HepG2 (cell line): ENCODE measurements around the gene RGS14. TPM values are rescaled to one million over a fixed set of nuclear protein-coding genes. Genes with fewer than 3 reads are reported as not detected.

ENCODE experiments used
- CBX2 ChIP-seq, 2 experiments: fragments of 200-600 bp in 1 of 2; sonication (generic); formaldehyde crosslinking in 1 of 2; IDR thresholded peaks; 2 replicates each; pipeline versions ENCODE4 v1.7.0 to v1.8.1; 2018 to 2022; ENCODE audit warnings: low read depth in 2 of 2, low read length in 1 of 2, mild to moderate bottlenecking in 1 of 2, missing genetic modification reagents in 1 of 2
- CCAR2 ChIP-seq: fragments of 200-400 bp; formaldehyde crosslinking; optimal IDR thresholded peaks from 2 replicates; pipeline ENCODE3; 2018; ENCODE audit warnings: low read depth, mild to moderate bottlenecking, low read length, moderate library complexity
- HIVEP1 ChIP-seq: sonication (generic); formaldehyde crosslinking; IDR thresholded peaks from 2 replicates; pipeline ENCODE4 v1.4.0; 2020; ENCODE audit warnings: mild to moderate bottlenecking, missing genetic modification reagents
- HNRNPK ChIP-seq: fragments of 200-400 bp; formaldehyde crosslinking; IDR thresholded peaks from 2 replicates; pipeline ENCODE4 v1.6.1; 2018; ENCODE audit warnings: low read length, low read depth, moderate library complexity, mild to moderate bottlenecking; ENCODE audit not compliant: poor library complexity, severe bottlenecking
- MEIS2 ChIP-seq: sonication (generic); formaldehyde crosslinking; IDR thresholded peaks from 2 replicates; pipeline ENCODE4 v1.9.0; 2021; ENCODE audit warnings: mild to moderate bottlenecking, missing genetic modification reagents
- MIXL1 ChIP-seq: IDR thresholded peaks from 2 replicates; pipeline ENCODE4 v1.6.1; 2016
- NFYB ChIP-seq: sonication (generic); formaldehyde crosslinking; IDR thresholded peaks from 2 replicates; pipeline ENCODE4 v1.4.0; 2020; ENCODE audit warnings: missing genetic modification reagents
- PAF1 ChIP-seq: IDR thresholded peaks from 2 replicates; pipeline ENCODE4 v1.6.1; 2016; ENCODE audit warnings: missing genetic modification reagents, missing compliant biosample characterization
- THYN1 ChIP-seq: sonication (generic); formaldehyde crosslinking; IDR thresholded peaks from 2 replicates; pipeline ENCODE4 v1.8.1; 2023; ENCODE audit warnings: low read depth, mild to moderate bottlenecking, moderate library complexity, missing genetic modification reagents, borderline replicate concordance
- polyA plus RNA-seq, 8 experiments: library from polyadenylated mRNA; depleted of rRNA in 3 of 8; stranded (reverse) in 7 of 8; unstranded in 1 of 8; fragments of >200 nt; fragmentation: Illumina TruSeq in 4 of 8; extraction: Trizol in 4 of 8; gene quantifications; 2 replicates each; pipeline versions ENCODE4 v1.2.1 to v1.2.3, GENCODE V29; 2011 to 2016; ENCODE audit warnings: low read depth in 4 of 8, missing spikeins in 1 of 8, mixed read lengths in 1 of 8; ENCODE audit not compliant: insufficient read depth in 1 of 8
- total RNA-seq, 5 experiments: library from RNA; depleted of rRNA; stranded (reverse); fragments of >200 nt; fragmentation: Illumina TruSeq; extraction: Trizol; gene quantifications; 2 replicates each; pipeline ENCODE4 v1.2.3, GENCODE V29; 2016; ENCODE audit warnings: low read depth in 1 of 5
- TF ChIP-seq, protein P1 (sequence below): sonication (generic); formaldehyde crosslinking; IDR thresholded peaks from 2 replicates; pipeline ENCODE4 v1.4.0; 2020; ENCODE audit warnings: missing genetic modification reagents
- TF ChIP-seq, protein P2 (sequence below): IDR thresholded peaks from 2 replicates; pipeline ENCODE4 v1.4.0; 2020; ENCODE audit warnings: mild to moderate bottlenecking, missing genetic modification reagents
- TF ChIP-seq, protein P3 (sequence below): sonication (generic); formaldehyde crosslinking; IDR thresholded peaks from 2 replicates; pipeline ENCODE4 v1.4.0; 2020; ENCODE audit warnings: mild to moderate bottlenecking, missing genetic modification reagents
- TF ChIP-seq, protein P4 (sequence below): sonication (generic); formaldehyde crosslinking; IDR thresholded peaks from 2 replicates; pipeline ENCODE4 v1.8.0; 2022; ENCODE audit warnings: mild to moderate bottlenecking, missing genetic modification reagents, borderline replicate concordance
- TF ChIP-seq, protein P5 (sequence below): sonication (generic); formaldehyde crosslinking; IDR thresholded peaks from 2 replicates; pipeline ENCODE4 v1.4.0; 2020; ENCODE audit warnings: mild to moderate bottlenecking, missing genetic modification reagents

The RGS14 gene
- total and polyA plus RNA-seq, 2 of the 13 experiments (the other 11 are each of a cell fraction or from before 2014, with no cell fraction given) = 11.1 to 17.2 TPM

DNA sequence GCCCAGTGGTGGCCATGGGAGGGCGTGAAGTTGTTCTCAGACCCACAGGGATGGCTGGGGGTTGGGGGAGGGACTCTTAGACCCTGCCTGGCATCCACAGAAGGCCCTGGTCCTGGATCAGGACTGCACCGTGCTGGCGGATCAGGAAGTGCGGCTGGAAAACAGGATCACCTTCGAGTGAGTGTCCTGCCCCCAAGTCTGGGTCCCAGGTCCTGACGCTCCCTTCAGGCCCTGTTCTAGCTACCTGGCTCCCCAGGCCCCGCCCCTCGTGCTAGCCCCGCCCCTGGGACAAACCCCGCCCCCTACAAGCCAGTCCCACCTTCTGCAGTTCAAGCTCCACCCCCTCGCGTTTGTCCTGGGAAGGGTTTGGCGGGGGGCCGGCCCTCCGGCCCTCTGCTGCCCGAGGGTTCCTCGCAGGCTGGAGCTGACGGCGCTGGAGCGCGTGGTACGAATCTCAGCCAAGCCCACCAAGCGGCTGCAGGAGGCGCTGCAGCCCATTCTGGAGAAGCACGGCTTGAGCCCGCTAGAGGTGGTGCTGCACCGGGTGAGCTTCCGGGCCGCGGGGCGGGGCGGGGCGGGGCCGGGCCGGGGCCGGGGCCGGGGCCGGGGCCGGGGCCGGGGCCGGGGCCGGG is 12.9 kb downstream of the RGS14 start (continued):
- TF ChIP-seq, protein P1, sequence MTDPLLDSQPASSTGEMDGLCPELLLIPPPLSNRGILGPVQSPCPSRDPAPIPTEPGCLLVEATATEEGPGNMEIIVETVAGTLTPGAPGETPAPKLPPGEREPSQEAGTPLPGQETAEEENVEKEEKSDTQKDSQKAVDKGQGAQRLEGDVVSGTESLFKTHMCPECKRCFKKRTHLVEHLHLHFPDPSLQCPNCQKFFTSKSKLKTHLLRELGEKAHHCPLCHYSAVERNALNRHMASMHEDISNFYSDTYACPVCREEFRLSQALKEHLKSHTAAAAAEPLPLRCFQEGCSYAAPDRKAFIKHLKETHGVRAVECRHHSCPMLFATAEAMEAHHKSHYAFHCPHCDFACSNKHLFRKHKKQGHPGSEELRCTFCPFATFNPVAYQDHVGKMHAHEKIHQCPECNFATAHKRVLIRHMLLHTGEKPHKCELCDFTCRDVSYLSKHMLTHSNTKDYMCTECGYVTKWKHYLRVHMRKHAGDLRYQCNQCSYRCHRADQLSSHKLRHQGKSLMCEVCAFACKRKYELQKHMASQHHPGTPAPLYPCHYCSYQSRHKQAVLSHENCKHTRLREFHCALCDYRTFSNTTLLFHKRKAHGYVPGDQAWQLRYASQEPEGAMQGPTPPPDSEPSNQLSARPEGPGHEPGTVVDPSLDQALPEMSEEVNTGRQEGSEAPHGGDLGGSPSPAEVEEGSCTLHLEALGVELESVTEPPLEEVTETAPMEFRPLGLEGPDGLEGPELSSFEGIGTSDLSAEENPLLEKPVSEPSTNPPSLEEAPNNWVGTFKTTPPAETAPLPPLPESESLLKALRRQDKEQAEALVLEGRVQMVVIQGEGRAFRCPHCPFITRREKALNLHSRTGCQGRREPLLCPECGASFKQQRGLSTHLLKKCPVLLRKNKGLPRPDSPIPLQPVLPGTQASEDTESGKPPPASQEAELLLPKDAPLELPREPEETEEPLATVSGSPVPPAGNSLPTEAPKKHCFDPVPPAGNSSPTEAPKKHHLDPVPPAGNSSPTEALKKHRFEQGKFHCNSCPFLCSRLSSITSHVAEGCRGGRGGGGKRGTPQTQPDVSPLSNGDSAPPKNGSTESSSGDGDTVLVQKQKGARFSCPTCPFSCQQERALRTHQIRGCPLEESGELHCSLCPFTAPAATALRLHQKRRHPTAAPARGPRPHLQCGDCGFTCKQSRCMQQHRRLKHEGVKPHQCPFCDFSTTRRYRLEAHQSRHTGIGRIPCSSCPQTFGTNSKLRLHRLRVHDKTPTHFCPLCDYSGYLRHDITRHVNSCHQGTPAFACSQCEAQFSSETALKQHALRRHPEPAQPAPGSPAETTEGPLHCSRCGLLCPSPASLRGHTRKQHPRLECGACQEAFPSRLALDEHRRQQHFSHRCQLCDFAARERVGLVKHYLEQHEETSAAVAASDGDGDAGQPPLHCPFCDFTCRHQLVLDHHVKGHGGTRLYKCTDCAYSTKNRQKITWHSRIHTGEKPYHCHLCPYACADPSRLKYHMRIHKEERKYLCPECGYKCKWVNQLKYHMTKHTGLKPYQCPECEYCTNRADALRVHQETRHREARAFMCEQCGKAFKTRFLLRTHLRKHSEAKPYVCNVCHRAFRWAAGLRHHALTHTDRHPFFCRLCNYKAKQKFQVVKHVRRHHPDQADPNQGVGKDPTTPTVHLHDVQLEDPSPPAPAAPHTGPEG (CRISPR knock-in tag) = no peak
- TF ChIP-seq PAF1 (no peak), HNRNPK (no peak), CCAR2 (no peak), MEIS2 (CRISPR knock-in tag) (peak; percentile 58; the same call in 1 of the 2 replicates), THYN1 (CRISPR knock-in tag) (no peak), MIXL1 (CRISPR knock-in tag) (peak; percentile 56; the same call in 1 of the 2 replicates), NFYB (CRISPR knock-in tag) (no peak), CBX2 (IDR thresholded peaks at IDR 0.05; ENCODE audit: low read depth, low read length) (no peak), CBX2 (CRISPR knock-in tag; IDR thresholded peaks at IDR 0.05; ENCODE audit: low read depth) (no peak), HIVEP1 (CRISPR knock-in tag) (no peak)
- TF ChIP-seq, protein P2, sequence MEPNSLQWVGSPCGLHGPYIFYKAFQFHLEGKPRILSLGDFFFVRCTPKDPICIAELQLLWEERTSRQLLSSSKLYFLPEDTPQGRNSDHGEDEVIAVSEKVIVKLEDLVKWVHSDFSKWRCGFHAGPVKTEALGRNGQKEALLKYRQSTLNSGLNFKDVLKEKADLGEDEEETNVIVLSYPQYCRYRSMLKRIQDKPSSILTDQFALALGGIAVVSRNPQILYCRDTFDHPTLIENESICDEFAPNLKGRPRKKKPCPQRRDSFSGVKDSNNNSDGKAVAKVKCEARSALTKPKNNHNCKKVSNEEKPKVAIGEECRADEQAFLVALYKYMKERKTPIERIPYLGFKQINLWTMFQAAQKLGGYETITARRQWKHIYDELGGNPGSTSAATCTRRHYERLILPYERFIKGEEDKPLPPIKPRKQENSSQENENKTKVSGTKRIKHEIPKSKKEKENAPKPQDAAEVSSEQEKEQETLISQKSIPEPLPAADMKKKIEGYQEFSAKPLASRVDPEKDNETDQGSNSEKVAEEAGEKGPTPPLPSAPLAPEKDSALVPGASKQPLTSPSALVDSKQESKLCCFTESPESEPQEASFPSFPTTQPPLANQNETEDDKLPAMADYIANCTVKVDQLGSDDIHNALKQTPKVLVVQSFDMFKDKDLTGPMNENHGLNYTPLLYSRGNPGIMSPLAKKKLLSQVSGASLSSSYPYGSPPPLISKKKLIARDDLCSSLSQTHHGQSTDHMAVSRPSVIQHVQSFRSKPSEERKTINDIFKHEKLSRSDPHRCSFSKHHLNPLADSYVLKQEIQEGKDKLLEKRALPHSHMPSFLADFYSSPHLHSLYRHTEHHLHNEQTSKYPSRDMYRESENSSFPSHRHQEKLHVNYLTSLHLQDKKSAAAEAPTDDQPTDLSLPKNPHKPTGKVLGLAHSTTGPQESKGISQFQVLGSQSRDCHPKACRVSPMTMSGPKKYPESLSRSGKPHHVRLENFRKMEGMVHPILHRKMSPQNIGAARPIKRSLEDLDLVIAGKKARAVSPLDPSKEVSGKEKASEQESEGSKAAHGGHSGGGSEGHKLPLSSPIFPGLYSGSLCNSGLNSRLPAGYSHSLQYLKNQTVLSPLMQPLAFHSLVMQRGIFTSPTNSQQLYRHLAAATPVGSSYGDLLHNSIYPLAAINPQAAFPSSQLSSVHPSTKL (CRISPR knock-in tag) = peak; percentile 58
- TF ChIP-seq, protein P3, sequence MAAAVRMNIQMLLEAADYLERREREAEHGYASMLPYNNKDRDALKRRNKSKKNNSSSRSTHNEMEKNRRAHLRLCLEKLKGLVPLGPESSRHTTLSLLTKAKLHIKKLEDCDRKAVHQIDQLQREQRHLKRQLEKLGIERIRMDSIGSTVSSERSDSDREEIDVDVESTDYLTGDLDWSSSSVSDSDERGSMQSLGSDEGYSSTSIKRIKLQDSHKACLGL (CRISPR knock-in tag) = peak; percentile 34; the same call in 1 of the 2 replicates
- TF ChIP-seq, protein P4, sequence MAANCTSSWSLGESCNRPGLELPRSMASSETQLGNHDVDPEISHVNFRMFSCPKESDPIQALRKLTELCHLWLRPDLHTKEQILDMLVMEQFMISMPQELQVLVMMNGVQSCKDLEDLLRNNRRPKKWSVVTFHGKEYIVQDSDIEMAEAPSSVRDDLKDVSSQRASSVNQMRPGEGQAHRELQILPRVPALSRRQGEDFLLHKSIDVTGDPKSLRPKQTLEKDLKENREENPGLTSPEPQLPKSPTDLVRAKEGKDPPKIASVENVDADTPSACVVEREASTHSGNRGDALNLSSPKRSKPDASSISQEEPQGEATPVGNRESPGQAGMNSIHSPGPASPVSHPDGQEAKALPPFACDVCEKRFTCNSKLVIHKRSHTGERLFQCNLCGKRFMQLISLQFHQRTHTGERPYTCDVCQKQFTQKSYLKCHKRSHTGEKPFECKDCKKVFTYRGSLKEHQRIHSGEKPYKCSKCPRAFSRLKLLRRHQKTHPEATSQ (CRISPR knock-in tag) = no peak
- TF ChIP-seq, protein P5, sequence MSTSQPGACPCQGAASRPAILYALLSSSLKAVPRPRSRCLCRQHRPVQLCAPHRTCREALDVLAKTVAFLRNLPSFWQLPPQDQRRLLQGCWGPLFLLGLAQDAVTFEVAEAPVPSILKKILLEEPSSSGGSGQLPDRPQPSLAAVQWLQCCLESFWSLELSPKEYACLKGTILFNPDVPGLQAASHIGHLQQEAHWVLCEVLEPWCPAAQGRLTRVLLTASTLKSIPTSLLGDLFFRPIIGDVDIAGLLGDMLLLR (CRISPR knock-in tag) = no peak
